Gastrocnemius medialis (tissue), 4 donors: ENCODE measurements around the gene DHCR24. TPM values are rescaled to one million over a fixed set of nuclear protein-coding genes. Genes with fewer than 3 reads are reported as not detected.
A peak's percentile ranks its signal among the peaks of the same experiment; 100 is the strongest.

Experiments used
- ATAC-seq, 2 donors: fragments of 150-250 bp; one replicate each; pipeline ENCODE4 v1.9.1; 2016
- DNase-seq, 2 donors: peaks; one replicate each; pipeline ENCODE4 v3.0.0-alpha.2; 2019
- H3K27ac ChIP-seq, 4 donors: fragments of 200-600 bp; sonication (generic); 1 replicate in 1 of 4; 2 replicates in 3 of 4; pipeline ENCODE4 v1.5.1; 2016 to 2018; ENCODE audit warnings: mild to moderate bottlenecking in 2 of 4, moderate library complexity in 1 of 4
- H3K27me3 ChIP-seq, 3 donors: fragments of 200-600 bp; sonication (generic) in 2 of 3; 1 replicate in 1 of 3; 2 replicates in 2 of 3; pipeline versions ENCODE4 v1.5.1 to v1.6.0; 2016 to 2019; ENCODE audit warnings: mild to moderate bottlenecking in 1 of 3, moderate library complexity in 1 of 3
- H3K36me3 ChIP-seq, 2 donors: fragments of 200-600 bp; sonication (generic) in 1 of 2; one replicate each; pipeline ENCODE4 v1.5.1; 2017 to 2018
- H3K4me1 ChIP-seq, 2 donors: fragments of 200-600 bp; sonication (generic) in 1 of 2; one replicate each; pipeline ENCODE4 v1.5.1; 2016 to 2017; ENCODE audit warnings: mild to moderate bottlenecking in 2 of 2
- H3K4me3 ChIP-seq, 4 donors: fragments of 200-600 bp; sonication (generic) in 3 of 4; 1 replicate in 1 of 4; 2 replicates in 3 of 4; pipeline ENCODE4 v1.5.1; 2016 to 2019; ENCODE audit warnings: mild to moderate bottlenecking in 2 of 4
- H3K9me3 ChIP-seq, 3 donors: fragments of 200-600 bp; sonication (generic) in 2 of 3; 1 replicate in 1 of 3; 2 replicates in 2 of 3; pipeline ENCODE4 v1.5.1; 2016 to 2019
- CTCF ChIP-seq, 5 experiments: fragments of 450-650 bp in 3 of 5; fragments of 200-600 bp in 2 of 5; sonication (generic) in 2 of 5; IDR thresholded peaks in 4 of 5; conservative IDR thresholded peaks in 1 of 5; 1 replicate in 4 of 5; 2 replicates in 1 of 5; pipeline ENCODE4 v1.5.1; 2016 to 2019; ENCODE audit warnings: antibody characterized with exemption in 5 of 5, mild to moderate bottlenecking in 3 of 5, moderate library complexity in 3 of 5
- POLR2A ChIP-seq, 2 donors: fragments of 450-650 bp; IDR thresholded peaks; one replicate each; pipeline ENCODE4 v1.6.1; 2017; ENCODE audit warnings: antibody characterized with exemption in 2 of 2, mild to moderate bottlenecking in 2 of 2, moderate library complexity in 2 of 2
- in situ Hi-C, 4 donors: fragments of 200-750 bp; cut with MboI; loops; one replicate each; pipeline versions ENCODE4 v1.15.0 to v1.8.0; 2017; ENCODE audit warnings: low sequenced_read_pairs in 4 of 4
- intact Hi-C: fragments of 100-400 bp; cut with DNase I; formaldehyde crosslinking; loops from one replicate; pipeline ENCODE4 v1.15.1; 2023; ENCODE audit warnings: low total_unique reads
- total RNA-seq, 4 donors: library from RNA; depleted of rRNA; stranded (reverse); fragments of >200 nt; gene quantifications; one replicate each; pipeline versions ENCODE4 v1.1.0 to v1.2.3, GENCODE V29; 2016

The DHCR24 gene
- total RNA-seq, 4 donors from 2014 or later: 155 to 362 (median 207) TPM

GRCh38 chr1:54931275-54931840 is 44.4 kb upstream of the DHCR24 start:
- no peak for TF ChIP-seq POLR2A (IDR thresholded peaks at IDR 0.05)
- TF ChIP-seq CTCF (IDR thresholded peaks at IDR 0.05 in 4 of 5, conservative IDR thresholded peaks at IDR 0.05 in 1 of 5): no peak
- H3K27ac ChIP-seq: peak overlapping the region; percentile 71 to 92 (median 88)
- in situ Hi-C loops (no loop called here), intact Hi-C loops (no loop called here)
- ATAC-seq (no peak), DNase-seq (no peak)
- H3K36me3 ChIP-seq: no peaks in the 10 kb centered on the region
- H3K4me3 ChIP-seq: no peak overlapping the region
- no peaks in the 10 kb centered on the region for H3K9me3 ChIP-seq
- no peaks in the 10 kb centered on the region for H3K27me3 ChIP-seq
- peaks cover 43 to 58% of the 10 kb centered on the region in 2 donors for H3K4me1 ChIP-seq

- Histone ChIP-seq H3K27me3 (no peaks in the 10 kb centered on the region), H3K27ac (peak overlapping the region; percentile 71 to 92 (median 88)), H3K4me3 (no peak overlapping the region), H3K36me3 (no peaks in the 10 kb centered on the region), H3K9me3 (no peaks in the 10 kb centered on the region), H3K4me1 (peaks cover 47 to 60% of the 10 kb centered on the region in 2 donors)
- in situ Hi-C loops: no loop called here
- DNase-seq (no peak), ATAC-seq (peak; percentile 57 to 68)
- intact Hi-C loops: loop anchor here (10.0 kb wide), 1 partner anchor 345 kb away; no protein-coding TSS in a partner anchor
- no peak for TF ChIP-seq CTCF (IDR thresholded peaks at IDR 0.05 in 4 of 5, conservative IDR thresholded peaks at IDR 0.05 in 1 of 5)
- no peak for TF ChIP-seq POLR2A (IDR thresholded peaks at IDR 0.05)
Observed at GRCh38 chr1:54929700-54930099, 42.7 kb upstream of the DHCR24 start.

GRCh38 chr1:54928327-54928726 is 41.3 kb upstream of the DHCR24 start:
- no peak for TF ChIP-seq POLR2A (IDR thresholded peaks at IDR 0.05)
- no peak for TF ChIP-seq CTCF (IDR thresholded peaks at IDR 0.05 in 4 of 5, conservative IDR thresholded peaks at IDR 0.05 in 1 of 5)
- peaks cover 49 to 62% of the 10 kb centered on the region in 2 donors for H3K4me1 ChIP-seq
- no peak for DNase-seq
- peak; percentile 25 to 49 for ATAC-seq
- H3K9me3 ChIP-seq: no peaks in the 10 kb centered on the region
- intact Hi-C loops: loop anchor here (10.0 kb wide), 1 partner anchor 344 kb away; no protein-coding TSS in a partner anchor
- peak overlapping the region; percentile 71 to 92 (median 88) for H3K27ac ChIP-seq
- H3K27me3 ChIP-seq: no peaks in the 10 kb centered on the region
- in situ Hi-C loops: no loop called here
- H3K36me3 ChIP-seq: no peaks in the 10 kb centered on the region
- H3K4me3 ChIP-seq: no peak overlapping the region

- no peaks in the 10 kb centered on the region for H3K9me3 ChIP-seq
- peaks cover 56 to 67% of the 10 kb centered on the region in 2 donors for H3K4me1 ChIP-seq
- no peak overlapping the region for H3K4me3 ChIP-seq
- peak; percentile 66 to 69 for DNase-seq
- ATAC-seq: peak; percentile 66 to 73
- intact Hi-C loops: loop anchor here (10.0 kb wide), 1 partner anchor 343 kb away; no protein-coding TSS in a partner anchor
- TF ChIP-seq POLR2A (IDR thresholded peaks at IDR 0.05): peak in 1 of 2 donors; percentile 16
- TF ChIP-seq CTCF (IDR thresholded peaks at IDR 0.05 in 4 of 5, conservative IDR thresholded peaks at IDR 0.05 in 1 of 5): no peak
- no peaks in the 10 kb centered on the region for H3K36me3 ChIP-seq
- H3K27me3 ChIP-seq: no peaks in the 10 kb centered on the region
- in situ Hi-C loops: no loop called here
- peak overlapping the region; percentile 71 to 92 (median 88) for H3K27ac ChIP-seq
Observed at GRCh38 chr1:54927472-54928240, 40.7 kb upstream of the DHCR24 start.
